ENCODE results near the gene CPSF4. TPM values are rescaled to one million over a fixed set of nuclear protein-coding genes. Genes with fewer than 3 reads are reported as not detected.

The CPSF4 gene
- 10 to 100 TPM; 70.0 to 70.1 TPM for total RNA-seq

GRCh38 chr7:99438573-99439480, at the start of gene CPSF4, which contains the start of gene PTCD1:
Gene CPSF4, plus strand, starts transcription at chr7:99438943. Its CDS starts 140 bp downstream, at chr7:99439083.
Gene PTCD1, minus strand, starts transcription at chr7:99438798. Its CDS starts 3,556 bp downstream, at chr7:99435242.
- peak within 1 kb of the TSS; percentile 99 for H3K4me3 Mint-ChIP-seq
- peak; percentile 96 for DNase-seq
- peaks cover 32% of the 10 kb centered on the region for H3K4me1 Mint-ChIP-seq
- peaks cover 19% of the 10 kb centered on the region for H3K36me3 Mint-ChIP-seq
- peak within 1 kb of the TSS; percentile 97 for H3K27ac Mint-ChIP-seq
- H3K27me3 Mint-ChIP-seq: no peaks in the 10 kb centered on the region
- H3K9me3 Mint-ChIP-seq: no peaks in the 10 kb centered on the region

DNA sequence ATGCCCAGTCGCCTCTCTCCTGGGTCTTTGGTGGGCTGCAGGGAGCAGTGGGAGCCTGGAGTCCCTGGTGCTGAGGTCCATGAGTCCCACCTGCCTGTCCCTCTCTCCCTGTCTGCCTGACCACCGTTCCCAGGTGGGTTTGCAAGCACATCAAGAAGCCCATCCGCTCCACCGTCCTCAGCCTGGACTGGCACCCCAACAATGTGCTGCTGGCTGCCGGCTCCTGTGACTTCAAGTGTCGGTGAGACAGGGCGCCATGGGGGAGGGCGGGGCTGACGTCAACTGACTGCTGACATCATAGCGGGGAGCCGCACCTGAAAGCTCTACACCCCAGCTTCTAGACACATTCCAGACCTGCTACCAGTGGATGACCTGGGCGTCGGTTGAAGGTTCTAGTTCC, 49.0 kb upstream of the CPSF4 start:
- Mint-ChIP-seq H3K4me1 (peaks cover 18% of the 10 kb centered on the region), H3K27me3 (no peaks in the 10 kb centered on the region), H3K36me3 (peaks cover 30% of the 10 kb centered on the region), H3K4me3 (no peak overlapping the region), H3K27ac (no peak overlapping the region), H3K9me3 (no peaks in the 10 kb centered on the region)
- no peak for DNase-seq

DNA sequence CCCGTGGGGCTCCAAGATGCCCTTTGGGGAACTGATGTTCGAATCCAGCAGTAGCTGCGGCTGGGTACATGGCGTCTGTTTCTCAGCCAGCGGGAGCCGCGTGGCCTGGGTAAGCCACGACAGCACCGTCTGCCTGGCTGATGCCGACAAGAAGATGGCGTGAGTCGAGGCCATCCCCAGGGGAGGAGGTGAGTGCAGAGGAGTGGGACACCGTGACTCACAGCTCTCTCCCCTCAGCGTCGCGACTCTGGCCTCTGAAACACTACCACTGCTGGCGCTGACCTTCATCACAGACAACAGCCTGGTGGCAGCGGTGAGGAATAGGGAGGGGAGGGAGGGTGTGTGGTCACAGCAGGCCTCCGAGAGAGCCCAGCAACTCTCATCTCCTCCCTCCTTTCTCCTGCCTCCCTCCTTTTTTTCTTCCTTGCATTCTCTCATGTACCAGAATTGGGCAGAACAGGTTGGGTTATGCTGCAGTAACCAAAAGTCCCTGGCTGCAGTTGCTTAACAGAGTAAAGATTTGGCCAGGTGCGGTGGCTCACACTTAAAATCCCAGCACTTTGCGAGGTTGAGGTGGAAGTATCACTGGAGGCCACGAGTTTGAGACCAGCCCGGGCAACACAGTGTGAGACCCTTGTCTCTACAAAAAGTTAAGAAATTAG, 47.7 kb upstream of the CPSF4 start:
- no peak overlapping the region for H3K4me3 Mint-ChIP-seq
- peaks cover 17% of the 10 kb centered on the region for H3K4me1 Mint-ChIP-seq
- no peaks in the 10 kb centered on the region for H3K27me3 Mint-ChIP-seq
- no peak for DNase-seq
- no peaks in the 10 kb centered on the region for H3K9me3 Mint-ChIP-seq
- peak overlapping the region; percentile 48 for H3K27ac Mint-ChIP-seq
- H3K36me3 Mint-ChIP-seq: peaks cover 25% of the 10 kb centered on the region

- Mint-ChIP-seq H3K27ac (peak overlapping the region; percentile 18), H3K4me1 (peaks cover 18% of the 10 kb centered on the region), H3K36me3 (peaks cover 25% of the 10 kb centered on the region)
Measured at GRCh38 chr7:99392046-99392445, 46.7 kb upstream of the CPSF4 start.

GRCh38 chr7:99392659-99393354, 45.9 kb upstream of the CPSF4 start:
- Mint-ChIP-seq H3K9me3 (no peaks in the 10 kb centered on the region), H3K4me3 (peak overlapping the region; percentile 71), H3K4me1 (peaks cover 19% of the 10 kb centered on the region), H3K36me3 (peaks cover 25% of the 10 kb centered on the region), H3K27ac (peak overlapping the region; percentile 85), H3K27me3 (no peaks in the 10 kb centered on the region)
- peak; percentile 84 for DNase-seq

More at GRCh38 chr7:99392046-99392445, 46.7 kb upstream of the CPSF4 start:
- Mint-ChIP-seq H3K4me3 (no peak overlapping the region), H3K27me3 (no peaks in the 10 kb centered on the region), H3K9me3 (no peaks in the 10 kb centered on the region)
- DNase-seq: no peak

DNA sequence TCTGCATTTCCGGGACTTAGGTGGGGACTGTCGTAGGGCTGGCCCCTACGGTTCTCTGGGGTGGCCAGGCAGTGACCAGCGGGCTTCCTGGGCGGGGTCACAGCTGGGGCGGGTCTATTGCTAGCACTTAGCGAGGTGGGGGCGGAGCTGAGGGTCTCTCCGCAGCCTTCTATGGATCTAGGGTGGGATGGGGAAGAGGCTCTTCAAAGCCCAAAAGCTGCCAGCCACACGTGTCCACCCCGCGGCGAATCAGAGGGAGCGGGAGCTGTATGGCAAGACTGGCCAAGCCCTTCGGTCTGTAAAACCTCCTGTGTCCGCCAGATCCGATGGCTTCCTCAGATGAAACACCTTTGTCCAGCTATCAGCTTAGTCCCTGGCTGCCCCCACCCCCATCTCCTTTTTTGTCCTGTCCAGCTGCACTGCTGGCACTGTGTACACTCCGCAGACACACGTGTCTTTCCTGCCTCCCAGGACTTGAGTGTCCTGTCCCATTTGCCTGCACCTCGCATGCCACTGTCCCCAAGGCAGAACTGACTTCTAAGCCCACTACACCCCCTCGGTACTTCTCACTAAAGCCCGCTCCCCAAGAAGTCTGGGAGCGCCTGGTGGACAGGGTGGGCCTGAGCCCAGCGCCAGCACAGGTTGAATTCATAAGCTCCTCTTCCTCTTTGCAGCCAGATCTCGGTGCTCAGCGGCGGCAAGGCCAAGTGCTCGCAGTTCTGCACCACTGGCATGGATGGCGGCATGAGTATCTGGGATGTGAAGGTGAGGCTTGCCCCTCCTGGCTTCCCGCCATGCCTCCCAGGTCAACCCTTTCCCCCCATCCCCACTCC, 45.2 kb upstream of the CPSF4 start:
- Mint-ChIP-seq H3K9me3 (no peaks in the 10 kb centered on the region), H3K27me3 (no peaks in the 10 kb centered on the region), H3K4me1 (peaks cover 22% of the 10 kb centered on the region), H3K4me3 (peak overlapping the region; percentile 71), H3K36me3 (peaks cover 31% of the 10 kb centered on the region), H3K27ac (peak overlapping the region; percentile 85)
- DNase-seq: no peak

DNA sequence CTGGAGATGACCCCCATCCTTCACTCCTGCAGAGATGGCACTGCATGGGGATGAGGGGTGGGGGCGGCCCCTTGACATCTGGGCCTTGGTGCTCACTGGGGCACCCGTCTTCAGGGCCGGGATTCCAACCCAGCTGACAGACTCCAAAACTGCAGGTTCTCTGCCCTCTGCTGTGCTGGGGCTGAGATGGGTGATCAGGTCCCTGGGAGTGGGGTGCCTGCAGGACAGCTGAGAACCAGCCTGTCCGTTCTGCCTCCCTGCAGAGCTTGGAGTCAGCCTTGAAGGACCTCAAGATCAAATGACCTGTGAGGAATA, 44.6 kb upstream of the CPSF4 start:
- H3K4me3 Mint-ChIP-seq: no peak overlapping the region
- H3K27me3 Mint-ChIP-seq: no peaks in the 10 kb centered on the region
- no peaks in the 10 kb centered on the region for H3K9me3 Mint-ChIP-seq
- H3K4me1 Mint-ChIP-seq: peaks cover 22% of the 10 kb centered on the region
- peaks cover 31% of the 10 kb centered on the region for H3K36me3 Mint-ChIP-seq
- DNase-seq: no peak
- peak overlapping the region; percentile 34 for H3K27ac Mint-ChIP-seq

DNA sequence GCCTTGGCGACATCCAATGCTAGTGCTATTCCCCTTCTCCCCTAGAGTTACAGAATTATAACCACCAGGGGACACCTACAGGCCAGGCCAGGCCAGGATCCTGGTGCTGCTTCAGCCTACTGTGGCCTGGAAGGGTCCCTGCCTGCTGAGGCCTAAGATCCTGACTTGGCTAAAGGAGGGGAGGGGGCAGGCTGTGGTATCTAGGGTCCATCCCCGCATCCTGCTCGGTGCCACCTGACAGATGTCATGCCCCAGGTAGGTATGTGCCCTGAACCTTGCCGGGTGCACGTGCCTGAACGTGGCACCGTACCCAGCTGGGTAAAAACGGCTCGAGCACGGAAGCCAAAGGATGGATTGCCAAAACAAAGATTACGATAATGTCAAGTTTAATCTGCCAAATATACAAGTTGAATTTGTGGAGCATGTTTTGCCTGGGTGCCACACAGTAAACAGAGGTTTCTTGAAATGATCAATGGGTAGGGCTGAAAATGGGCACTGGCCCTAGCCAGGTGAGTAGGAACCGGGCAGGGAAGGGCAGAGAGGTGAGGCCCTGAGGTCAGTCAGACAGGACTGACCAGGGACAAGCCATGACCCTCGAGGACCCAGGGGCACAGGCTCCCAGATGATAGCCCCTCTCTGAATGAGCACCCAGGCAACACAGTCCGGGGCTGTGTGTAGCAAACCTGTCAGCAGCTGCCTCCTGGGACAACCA, 43.0 kb upstream of the CPSF4 start:
- H3K36me3 Mint-ChIP-seq: peaks cover 30% of the 10 kb centered on the region
- no peak overlapping the region for H3K4me3 Mint-ChIP-seq
- H3K27me3 Mint-ChIP-seq: no peaks in the 10 kb centered on the region
- H3K27ac Mint-ChIP-seq: peak overlapping the region; percentile 72
- no peak for DNase-seq
- H3K9me3 Mint-ChIP-seq: no peaks in the 10 kb centered on the region
- H3K4me1 Mint-ChIP-seq: peaks cover 22% of the 10 kb centered on the region

DNA sequence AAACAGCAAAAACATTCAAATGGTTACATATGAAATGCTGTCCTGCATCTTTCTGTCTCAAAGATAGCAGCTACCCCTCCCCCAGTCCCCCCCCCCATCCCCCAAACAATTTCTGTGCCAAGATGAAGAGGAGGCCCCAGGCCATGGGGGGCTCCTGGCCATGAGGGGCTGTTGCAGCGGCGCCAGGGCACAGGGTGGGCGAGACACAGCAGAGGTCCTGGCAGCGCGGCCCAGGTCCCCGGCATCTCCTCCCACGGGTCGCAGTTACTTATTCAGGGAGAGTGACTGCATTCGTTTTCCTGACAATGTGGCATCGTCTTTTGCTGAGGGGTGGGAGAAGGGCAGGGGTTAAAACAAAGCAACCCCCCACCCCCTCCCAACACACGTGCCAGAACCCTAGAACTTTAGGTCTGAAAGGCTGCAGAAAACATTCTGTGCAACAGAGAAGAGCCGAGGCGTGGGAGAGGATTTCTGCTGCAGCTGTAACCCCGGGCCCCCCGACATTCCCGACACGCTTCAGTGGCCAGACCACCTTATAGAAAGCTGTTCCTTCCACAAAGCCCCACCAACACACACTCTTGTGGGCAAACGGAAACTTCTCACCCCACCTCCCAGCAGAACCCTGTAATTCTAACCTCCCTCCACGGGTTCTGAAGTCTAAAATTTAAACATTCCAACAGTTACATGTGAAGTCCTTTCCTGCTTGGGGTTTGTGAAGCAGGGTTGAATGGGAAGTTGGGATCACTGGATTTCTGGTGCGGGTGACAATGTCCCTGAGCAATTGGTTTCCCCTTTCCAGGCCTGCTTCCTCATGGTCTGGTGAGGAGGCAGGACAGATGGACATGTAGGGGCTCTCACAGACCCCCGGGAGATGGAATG, 42.1 kb upstream of the CPSF4 start:
- DNase-seq: no peak
- Mint-ChIP-seq H3K27me3 (no peaks in the 10 kb centered on the region), H3K4me1 (peaks cover 22% of the 10 kb centered on the region), H3K4me3 (no peak overlapping the region), H3K27ac (peak overlapping the region; percentile 72), H3K36me3 (peaks cover 34% of the 10 kb centered on the region), H3K9me3 (no peaks in the 10 kb centered on the region)

DNA sequence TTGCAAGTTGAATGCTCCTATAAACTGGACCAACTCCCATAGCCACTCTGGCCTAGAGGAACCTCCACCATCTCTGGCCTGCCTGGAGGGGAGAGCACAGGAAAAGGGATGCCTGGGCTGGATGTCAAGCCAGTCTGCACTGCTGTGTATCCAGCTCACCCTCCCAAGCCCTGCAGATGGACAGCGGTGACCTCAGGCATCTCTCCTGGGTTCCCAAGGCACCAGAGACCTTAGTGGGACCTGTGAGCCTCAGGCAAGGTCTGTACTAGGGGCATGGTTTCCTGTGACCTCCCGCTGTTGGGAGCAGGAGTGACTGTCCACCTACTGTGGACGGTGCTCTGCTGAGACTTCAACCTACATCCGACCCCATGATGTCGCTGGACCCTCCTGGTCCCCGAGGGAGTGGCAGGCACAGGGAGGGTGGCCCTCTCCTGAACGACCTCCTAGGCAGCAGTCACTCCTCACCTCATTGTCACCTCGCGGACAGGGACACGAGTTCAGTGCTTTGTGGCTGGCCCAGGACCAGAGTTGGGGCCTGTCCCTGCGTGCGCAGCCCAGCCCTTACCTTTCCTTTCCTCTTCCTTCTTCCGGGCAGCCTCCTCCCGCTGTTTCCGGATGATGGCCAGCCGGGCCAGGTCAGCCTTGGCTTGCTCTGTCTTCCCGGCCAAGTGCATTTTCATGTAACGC, 41.3 kb upstream of the CPSF4 start:
- Mint-ChIP-seq H3K4me1 (peaks cover 22% of the 10 kb centered on the region), H3K36me3 (peaks cover 30% of the 10 kb centered on the region), H3K9me3 (no peaks in the 10 kb centered on the region), H3K27ac (peak overlapping the region; percentile 75), H3K4me3 (no peak overlapping the region), H3K27me3 (no peaks in the 10 kb centered on the region)
- no peak for DNase-seq

GRCh38 chr7:99398891-99399445, 39.8 kb upstream of the CPSF4 start:
- Mint-ChIP-seq H3K4me1 (peaks cover 17% of the 10 kb centered on the region), H3K27me3 (no peaks in the 10 kb centered on the region), H3K27ac (peak overlapping the region; percentile 65), H3K9me3 (no peaks in the 10 kb centered on the region), H3K36me3 (peaks cover 31% of the 10 kb centered on the region), H3K4me3 (no peak overlapping the region)
- DNase-seq: no peak

- H3K9me3 Mint-ChIP-seq: no peaks in the 10 kb centered on the region
- peaks cover 18% of the 10 kb centered on the region for H3K4me1 Mint-ChIP-seq
- peaks cover 35% of the 10 kb centered on the region for H3K36me3 Mint-ChIP-seq
- H3K27me3 Mint-ChIP-seq: no peaks in the 10 kb centered on the region
- H3K4me3 Mint-ChIP-seq: no peak overlapping the region
- H3K27ac Mint-ChIP-seq: peak overlapping the region; percentile 25
- no peak for DNase-seq
Measured at GRCh38 chr7:99399597-99399996, 39.1 kb upstream of the CPSF4 start.

Data from activated naive CD8-positive, alpha-beta T cell treated with anti-CD3 and anti-CD28 coated beads for 36 hours (primary cell).